Embryonic facial prominence (tissue), 1 donor: ENCODE measurements around the gene KMT5B.

Experiments used
- DNase-seq: peaks from one replicate; pipeline ENCODE4 v3.0.0-alpha.2; 2016; ENCODE audit errors: extremely low spot score

Gene KMT5B

GRCh38 chr11:68146010-68146540 is 67.0 kb downstream of the KMT5B start:
- no peak for DNase-seq

- no peak for DNase-seq
Measured at GRCh38 chr11:68145120-68145866, 67.8 kb downstream of the KMT5B start.

GRCh38 chr11:68143310-68143689 is 69.8 kb downstream of the KMT5B start:
- DNase-seq = no peak

GRCh38 chr11:68142441-68143309 is 70.4 kb downstream of the KMT5B start:
- no peak for DNase-seq

GRCh38 chr11:68142028-68142412 is 71.1 kb downstream of the KMT5B start:
- DNase-seq = no peak

GRCh38 chr11:68141246-68142027 is 71.7 kb downstream of the KMT5B start:
- DNase-seq = no peak

- no peak for DNase-seq
Measured at GRCh38 chr11:68140496-68141245, 72.4 kb downstream of the KMT5B start.

GRCh38 chr11:68138237-68138636 is 74.9 kb downstream of the KMT5B start:
- DNase-seq = no peak

GRCh38 chr11:68137833-68138232 is 75.3 kb downstream of the KMT5B start:
- no peak for DNase-seq

- no peak for DNase-seq
Measured at GRCh38 chr11:68136866-68137265, 76.2 kb downstream of the KMT5B start.

- no peak for DNase-seq
Measured at GRCh38 chr11:68135161-68135560, 77.9 kb downstream of the KMT5B start.

- no peak for DNase-seq
Measured at GRCh38 chr11:68133761-68134160, 79.3 kb downstream of the KMT5B start.

GRCh38 chr11:68130121-68130520 is 83.0 kb downstream of the KMT5B start:
- no peak for DNase-seq

GRCh38 chr11:68128682-68129327 is 84.3 kb downstream of the KMT5B start:
- no peak for DNase-seq

GRCh38 chr11:68127714-68128681 is 85.1 kb downstream of the KMT5B start:
- peak; percentile 62 for DNase-seq

- no peak for DNase-seq
Measured at GRCh38 chr11:68125164-68125563, 87.9 kb downstream of the KMT5B start.

- DNase-seq = no peak
Measured at GRCh38 chr11:68122936-68123539, 90.1 kb downstream of the KMT5B start.

- peak; percentile 81 for DNase-seq
Measured at GRCh38 chr11:68121067-68121899, 91.8 kb downstream of the KMT5B start, which contains the start of gene CHKA. TSS of gene CHKA (minus strand) at chr11:68121388. CDS start at chr11:68121177, 211 bp downstream.
